HG03108 (cell line): ENCODE measurements around the gene DENND2A.
"Not testable (repeated sequence)": the region's sequence is repeated elsewhere in the genome, so short reads cannot be mapped to it uniquely, and the experiment has no call there.

Experiments used
- ATAC-seq: cut with Tn5 transposase; IDR thresholded peaks from one replicate; pipeline ENCODE4 v1.9.1; 2021; ENCODE audit warnings: moderate library complexity; ENCODE audit not compliant: unreplicated experiment

Gene DENND2A, protein sequence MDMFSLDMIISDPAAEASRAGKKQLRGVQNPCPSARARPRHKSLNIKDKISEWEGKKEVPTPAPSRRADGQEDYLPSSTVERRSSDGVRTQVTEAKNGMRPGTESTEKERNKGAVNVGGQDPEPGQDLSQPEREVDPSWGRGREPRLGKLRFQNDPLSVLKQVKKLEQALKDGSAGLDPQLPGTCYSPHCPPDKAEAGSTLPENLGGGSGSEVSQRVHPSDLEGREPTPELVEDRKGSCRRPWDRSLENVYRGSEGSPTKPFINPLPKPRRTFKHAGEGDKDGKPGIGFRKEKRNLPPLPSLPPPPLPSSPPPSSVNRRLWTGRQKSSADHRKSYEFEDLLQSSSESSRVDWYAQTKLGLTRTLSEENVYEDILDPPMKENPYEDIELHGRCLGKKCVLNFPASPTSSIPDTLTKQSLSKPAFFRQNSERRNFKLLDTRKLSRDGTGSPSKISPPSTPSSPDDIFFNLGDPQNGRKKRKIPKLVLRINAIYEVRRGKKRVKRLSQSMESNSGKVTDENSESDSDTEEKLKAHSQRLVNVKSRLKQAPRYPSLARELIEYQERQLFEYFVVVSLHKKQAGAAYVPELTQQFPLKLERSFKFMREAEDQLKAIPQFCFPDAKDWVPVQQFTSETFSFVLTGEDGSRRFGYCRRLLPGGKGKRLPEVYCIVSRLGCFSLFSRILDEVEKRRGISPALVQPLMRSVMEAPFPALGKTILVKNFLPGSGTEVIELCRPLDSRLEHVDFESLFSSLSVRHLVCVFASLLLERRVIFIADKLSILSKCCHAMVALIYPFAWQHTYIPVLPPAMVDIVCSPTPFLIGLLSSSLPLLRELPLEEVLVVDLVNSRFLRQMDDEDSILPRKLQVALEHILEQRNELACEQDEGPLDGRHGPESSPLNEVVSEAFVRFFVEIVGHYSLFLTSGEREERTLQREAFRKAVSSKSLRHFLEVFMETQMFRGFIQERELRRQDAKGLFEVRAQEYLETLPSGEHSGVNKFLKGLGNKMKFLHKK

DNA sequence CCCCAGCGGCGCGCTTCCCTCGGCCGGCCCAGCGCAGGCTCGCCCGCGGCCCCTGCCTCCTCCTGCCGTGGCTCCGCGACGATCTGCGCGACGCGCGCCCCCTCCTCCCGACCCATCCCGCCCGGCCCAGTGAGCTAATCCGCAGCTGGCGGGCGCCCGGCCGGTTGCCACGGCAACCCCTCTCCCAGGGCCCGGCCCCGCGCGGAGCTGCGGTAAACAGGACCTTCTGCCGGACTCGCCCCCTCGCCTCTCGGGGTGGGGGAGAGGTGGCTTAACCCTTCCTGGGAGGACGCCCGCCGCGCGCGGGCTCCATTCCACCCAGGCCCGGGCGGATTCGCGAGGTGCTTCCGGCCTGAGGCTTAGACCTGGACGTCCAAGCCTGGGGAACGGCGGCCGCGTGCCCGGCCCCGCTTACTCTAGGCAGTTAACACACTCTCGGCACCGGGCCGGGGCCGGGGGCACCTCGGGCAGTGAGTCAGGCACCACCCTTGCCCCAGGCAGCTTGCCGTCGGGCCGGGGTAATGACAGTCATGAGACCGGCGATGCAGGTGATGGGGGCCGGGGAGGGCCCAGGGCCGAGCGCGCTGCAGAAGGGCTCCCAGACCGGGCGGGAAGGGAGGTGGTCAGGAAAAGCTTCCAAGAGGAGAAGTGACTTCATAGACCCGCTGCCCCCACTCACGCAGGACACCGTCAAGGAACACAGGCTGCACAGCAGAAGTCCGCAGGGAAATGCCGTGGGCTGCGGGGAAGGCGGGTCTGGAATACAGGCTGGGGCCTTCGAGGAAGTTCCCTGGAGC, at the start of gene DENND2A:
Gene DENND2A, minus strand, starts transcription at position 87 of the 797 bp plus-strand sequence. CDS start 38,416 bp downstream, outside the sequence.
- no peak for ATAC-seq

DNA sequence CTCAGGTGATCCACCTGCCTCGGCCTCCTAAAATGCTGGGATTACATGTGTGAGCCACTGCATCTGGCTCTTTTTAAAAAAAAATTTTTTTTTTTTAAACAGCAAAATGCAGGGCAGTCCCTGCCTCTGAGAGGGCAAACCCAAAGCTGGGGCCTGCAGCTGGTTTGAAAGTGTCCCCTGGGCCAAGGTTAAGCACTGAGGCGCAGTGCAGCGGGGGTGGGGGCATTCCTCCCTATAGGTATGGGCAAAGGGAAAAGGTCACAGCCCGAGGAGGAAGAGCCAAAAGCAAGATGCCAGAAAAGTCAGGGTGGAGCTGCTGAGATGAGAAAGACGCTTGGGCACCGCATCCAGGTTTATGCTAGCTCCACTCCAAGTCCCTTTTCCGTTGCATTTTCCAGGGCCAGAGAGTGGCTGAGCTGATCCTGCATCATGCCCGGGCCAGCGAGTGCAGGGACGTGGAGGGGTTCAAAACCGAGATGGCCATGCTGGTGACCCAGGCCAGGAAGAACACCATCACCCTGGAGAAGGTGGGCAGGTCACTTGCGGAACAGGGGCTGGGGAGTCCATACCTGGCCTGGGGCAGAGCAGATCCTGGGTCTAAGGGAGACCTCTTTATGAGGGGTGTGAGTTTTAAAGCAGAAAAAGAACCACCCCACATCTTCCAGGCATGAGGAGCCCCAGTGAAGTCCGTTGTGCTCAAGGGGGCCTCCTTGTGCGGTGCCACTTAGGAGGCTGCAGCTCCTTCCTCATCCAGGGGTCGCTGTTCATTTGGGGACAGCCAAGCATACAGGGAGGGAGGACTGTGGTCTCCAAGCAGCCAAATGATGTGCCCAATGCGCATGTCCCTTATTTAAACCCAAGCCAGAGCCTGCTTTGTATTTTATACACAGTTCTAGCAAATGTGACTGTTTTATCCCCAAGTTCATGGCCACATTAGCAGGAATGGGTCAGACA, 48.9 kb upstream of the DENND2A start:
- no peak for ATAC-seq

DNA sequence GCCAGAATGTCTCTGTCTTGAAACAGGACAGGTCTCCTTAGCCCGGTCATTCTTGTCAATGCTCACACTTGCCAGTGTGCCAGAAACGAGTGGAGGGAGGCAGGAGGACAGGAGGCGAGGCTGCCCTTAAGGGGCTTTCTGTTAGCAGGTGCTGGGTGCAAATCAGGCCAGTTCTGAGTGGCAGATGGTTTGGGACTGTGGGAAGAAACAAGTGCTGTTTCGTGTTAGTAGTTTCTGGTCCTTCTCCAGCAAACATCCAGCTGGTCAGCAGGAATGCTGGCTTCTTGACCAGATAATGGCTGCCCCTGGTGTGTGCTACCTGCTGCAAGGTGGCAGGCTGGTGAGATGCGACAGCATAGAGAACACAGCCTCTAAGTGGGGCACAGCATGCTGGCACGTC, 47.7 kb upstream of the DENND2A start:
- ATAC-seq: no peak

- ATAC-seq: no peak
These were observed 46.3 kb upstream of the DENND2A start for GRCh38 chr7:140686921-140687320.

GRCh38 chr7:140685407-140686087, 44.9 kb upstream of the DENND2A start:
- no peak for ATAC-seq

GRCh38 chr7:140684066-140684950, 43.7 kb upstream of the DENND2A start:
- ATAC-seq: no peak

DNA sequence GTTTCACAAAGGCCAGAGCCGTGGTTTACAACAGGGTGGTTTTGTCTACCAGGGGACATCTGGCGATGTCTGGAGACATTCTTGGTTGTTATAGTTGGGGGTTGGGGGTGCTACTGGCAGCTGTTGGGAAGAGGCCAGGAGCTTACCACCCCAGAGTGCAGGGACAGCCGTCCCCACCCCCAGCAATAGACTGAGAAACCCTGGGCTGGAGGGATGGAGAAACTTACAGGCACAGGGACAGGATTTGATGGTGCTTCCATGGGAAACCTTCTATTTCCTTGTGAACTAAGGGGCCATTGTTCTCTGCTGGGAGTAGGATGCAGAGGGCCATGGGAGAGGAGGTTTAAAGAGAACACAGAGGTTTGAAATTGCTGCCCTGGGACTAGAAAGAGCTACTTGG, 43.0 kb upstream of the DENND2A start:
- no peak for ATAC-seq

DNA sequence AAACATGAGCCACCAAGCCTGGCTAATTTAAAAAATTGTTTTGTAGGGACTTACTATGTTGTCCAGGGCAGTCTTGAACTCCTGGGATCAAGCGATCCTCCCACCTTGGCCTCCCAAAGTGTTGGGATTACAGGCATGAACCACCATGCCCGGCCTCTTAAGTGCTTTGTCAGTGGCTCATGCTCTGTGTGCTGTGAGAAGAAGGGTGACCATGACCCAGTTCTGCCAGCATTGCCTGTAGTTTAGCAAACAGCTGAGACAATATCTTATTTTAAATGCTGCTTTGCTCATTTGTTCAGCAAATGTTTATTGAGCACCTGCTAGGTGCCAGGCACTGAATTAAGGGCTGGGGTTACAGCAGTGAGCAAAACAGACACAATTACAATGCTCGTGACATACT, 41.2 kb upstream of the DENND2A start:
- ATAC-seq: no peak

DNA sequence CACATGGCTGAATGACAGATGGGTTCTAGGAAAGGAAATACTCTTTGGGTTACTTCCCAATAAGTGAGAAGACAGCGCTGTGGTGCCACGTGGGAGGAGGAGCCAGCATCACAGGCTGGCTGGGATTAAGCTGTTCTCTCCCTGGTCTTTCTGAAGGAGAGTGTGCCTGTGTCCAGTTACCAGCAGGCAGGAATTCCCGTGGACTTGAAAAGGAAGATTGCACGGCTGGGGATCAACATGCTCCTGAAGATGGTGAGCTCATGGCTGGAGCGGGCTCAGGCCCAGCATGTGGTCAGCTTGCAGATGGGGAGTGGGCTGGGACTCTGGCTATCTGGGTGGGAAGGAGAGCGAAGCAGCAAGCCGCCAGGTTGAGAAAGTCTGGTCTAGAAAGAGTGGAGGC, 40.3 kb upstream of the DENND2A start:
- ATAC-seq: no peak

GRCh38 chr7:140679186-140679585, 38.6 kb upstream of the DENND2A start:
- ATAC-seq: no peak

DNA sequence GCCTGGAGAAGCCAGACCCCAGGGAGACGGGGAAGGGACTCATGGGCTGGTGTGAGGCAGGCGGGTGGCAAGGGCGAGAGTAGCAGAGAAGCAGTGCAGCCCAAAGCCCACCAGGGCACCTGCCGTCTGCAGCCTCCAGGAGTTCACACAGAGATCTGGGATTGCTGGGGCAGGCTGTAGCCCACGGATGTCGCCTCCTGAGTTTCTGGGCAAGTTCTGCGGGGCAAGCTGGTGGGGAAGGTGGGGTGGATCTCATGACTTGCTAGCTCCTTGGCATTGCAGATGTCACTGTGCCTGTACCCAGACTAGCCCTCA, 38.2 kb upstream of the DENND2A start:
- ATAC-seq: no peak

DNA sequence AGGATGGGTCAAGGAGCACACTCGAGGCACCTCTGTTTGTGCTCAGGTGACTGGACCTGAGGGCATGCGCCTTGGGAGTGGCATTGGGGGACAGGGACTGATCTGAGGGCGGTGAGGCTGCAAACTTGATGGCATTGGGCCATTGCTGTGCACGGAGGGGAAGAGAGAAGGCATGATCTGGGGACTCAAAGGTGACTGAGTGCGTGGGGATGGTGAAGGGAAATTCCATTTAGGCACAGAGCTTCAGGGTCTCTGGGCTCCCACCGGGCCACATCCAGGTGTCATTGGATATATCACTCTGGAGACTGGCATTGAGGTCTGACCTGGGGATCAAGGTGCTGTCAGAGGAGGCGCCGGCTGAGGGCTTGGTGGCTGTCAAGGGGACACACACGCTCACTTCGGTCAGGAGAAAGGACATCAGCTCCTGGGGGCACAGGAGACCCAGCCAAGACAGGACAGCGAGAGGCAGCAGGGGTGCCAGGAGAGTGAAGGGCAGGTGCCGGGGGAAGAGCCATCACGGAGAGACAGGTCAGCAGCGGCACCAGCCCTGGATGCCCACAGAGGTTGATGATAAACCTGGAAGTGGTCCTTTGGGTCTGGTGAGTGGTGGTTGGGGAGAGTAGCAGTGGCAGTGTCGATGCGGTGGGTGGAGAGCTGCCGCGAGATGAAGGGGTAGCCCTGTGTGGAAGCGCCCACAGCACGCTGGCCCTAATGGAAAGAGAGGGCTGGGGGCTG, 37.6 kb upstream of the DENND2A start:
- ATAC-seq: no peak

GRCh38 chr7:140677496-140677895, 36.9 kb upstream of the DENND2A start:
- no peak for ATAC-seq

DNA sequence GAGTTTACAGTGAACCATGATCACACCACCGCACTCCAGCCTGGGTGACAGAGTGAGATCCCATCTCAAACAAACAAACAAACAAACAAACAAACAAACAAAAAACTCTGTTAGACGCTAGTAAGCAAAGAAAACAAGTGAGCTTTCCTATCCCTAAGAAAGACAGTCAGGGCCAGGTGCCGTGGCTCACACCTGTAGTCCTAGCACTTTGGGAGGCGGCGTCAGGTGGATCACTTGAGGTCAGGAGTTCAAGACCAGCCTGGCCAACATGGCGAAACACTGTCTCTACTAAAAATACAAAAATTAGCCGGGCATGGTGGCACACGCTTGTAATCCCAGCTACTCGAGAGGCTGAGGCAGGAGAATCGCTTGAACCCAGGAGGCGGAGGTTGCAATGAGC, 36.3 kb upstream of the DENND2A start:
- ATAC-seq: not testable (repeated sequence)

- peak; percentile 48 for ATAC-seq
These were observed 35.7 kb upstream of the DENND2A start for GRCh38 chr7:140676306-140676705.

DNA sequence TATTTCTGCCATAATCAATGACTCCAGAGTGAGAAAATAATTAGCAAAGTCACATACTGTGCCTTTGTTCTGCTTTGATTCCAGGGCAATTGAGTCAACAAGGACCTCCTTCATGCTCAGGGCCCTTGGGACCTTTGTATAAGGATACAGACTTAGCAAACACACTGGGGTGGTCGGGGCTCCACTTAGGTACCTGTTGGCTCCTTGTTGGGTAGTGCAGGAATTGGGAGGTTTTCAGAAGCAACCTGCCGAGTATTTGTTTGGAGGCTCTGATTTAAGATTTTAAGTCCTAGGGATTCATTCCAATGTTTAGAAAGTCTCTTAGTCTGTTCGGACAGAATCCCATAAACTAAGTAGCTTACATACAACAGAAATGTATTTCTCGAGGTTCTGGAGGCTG, 35.1 kb upstream of the DENND2A start:
- no peak for ATAC-seq

GRCh38 chr7:140674899-140675701, 34.5 kb upstream of the DENND2A start:
- no peak for ATAC-seq
